ENCODE measurements around the gene ITPKB.

ITPKB gene

DNA sequence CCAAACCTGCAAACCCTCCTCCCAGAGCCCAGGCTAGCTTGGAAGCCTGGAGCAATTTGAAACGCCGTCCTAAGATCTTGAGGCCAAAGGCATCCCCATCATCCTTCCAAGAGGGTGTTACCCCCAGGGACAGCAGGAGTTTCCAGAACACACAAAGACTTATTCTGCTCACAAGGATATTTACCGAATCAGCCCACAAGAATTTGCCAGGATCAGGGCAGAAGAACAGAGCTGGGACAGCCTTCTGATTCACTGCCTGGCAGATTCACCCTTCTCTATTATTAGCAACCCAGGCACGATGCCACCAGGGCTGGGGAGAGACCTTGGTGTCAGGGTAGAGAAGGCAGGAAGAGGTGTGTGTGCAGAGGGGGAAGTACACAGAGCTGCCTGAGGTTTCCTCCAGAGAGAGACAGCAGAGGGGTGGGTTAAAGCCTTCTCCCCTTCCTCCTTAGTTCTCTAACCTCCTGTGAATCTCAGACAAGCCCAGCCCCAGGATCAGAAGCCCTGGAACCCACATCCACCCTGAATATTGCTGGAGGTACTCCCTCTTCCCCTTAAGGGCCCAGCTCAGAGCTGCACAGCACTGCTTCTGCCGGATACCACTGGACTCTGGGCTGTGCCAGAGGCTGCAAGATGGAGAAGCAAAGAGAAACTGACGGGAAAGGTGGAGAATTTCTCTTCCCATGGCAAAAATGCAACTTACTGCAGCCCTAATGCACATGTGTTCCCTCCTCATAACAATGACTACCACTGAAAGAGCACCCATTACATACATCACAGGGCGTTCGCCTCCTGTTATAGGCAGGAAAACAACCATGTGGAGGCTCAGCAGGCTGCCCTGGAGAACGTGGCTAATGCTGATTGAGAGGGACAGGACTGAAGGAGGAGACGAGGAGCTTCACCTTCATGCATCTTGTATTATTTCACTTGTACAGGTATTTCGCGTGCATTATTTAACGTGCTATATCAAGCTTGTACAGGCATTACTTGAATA, 61.8 kb downstream of the ITPKB start:
- FAIRE-seq (peak; percentile 83), DNase-seq (ENCODE audit: insufficient read length, low spot score) (no peak)
- TF ChIP-seq POU2F2 (IDR thresholded peaks at IDR 0.05; ENCODE audit: low read depth, low read length) (no peak), SPI1 (IDR thresholded peaks at IDR 0.05; ENCODE audit: low read depth, low read length) (0 out of 2 replicates have a peak, but pooled peaks have one; percentile 6)

- FAIRE-seq (no peak), DNase-seq (ENCODE audit: insufficient read length, low spot score) (no peak)
- TF ChIP-seq SPI1 (IDR thresholded peaks at IDR 0.05; ENCODE audit: low read depth, low read length) (peak; percentile 74), TAF1 (IDR thresholded peaks at IDR 0.05; ENCODE audit: low read depth, low read length) (no peak)
These were observed 62.7 kb downstream of the ITPKB start for GRCh38 chr1:226676381-226676780.

DNA sequence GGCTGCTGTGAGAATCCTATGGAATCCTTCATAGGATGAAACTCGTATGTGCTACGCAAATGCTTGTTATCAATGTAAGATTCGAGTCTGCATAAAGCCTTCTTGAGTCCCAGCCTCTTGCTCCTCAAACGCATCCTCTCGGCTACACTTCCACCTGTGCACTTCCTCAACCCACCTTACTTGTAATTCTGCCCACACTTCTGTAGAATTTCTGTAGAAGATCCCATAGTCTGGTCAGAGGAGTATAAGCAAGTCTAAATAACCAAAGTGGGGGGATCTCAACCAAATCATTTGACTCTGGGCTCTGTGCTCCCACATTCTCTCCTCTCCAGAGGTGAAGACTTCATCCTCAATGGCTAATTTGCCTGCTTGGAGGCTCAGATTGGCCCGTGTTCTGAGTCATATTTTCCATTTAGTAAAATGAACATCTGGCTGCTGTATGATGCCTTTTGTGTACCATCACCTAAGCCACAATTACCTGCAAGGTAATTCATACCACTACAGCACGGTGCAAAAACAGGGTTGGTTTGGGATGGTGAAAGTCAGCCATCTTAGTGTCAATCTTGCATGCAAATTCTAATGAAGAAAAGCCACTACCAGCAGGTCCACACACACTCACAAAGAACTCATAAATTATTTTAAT, 63.2 kb downstream of the ITPKB start:
- TF ChIP-seq POLR2AphosphoS5 (IDR thresholded peaks at IDR 0.05; ENCODE audit: low read depth, low read length) (no peak), TAF1 (IDR thresholded peaks at IDR 0.05; ENCODE audit: low read depth, low read length) (no peak), POU2F2 (IDR thresholded peaks at IDR 0.05; ENCODE audit: low read depth, low read length) (0 out of 2 replicates have a peak, but pooled peaks have one; percentile 45), POLR2A (IDR thresholded peaks at IDR 0.05; ENCODE audit: low read depth, low read length) (no peak), PAX5 (IDR thresholded peaks at IDR 0.05; ENCODE audit: insufficient read depth, low read length, severe bottlenecking) (no peak), SPI1 (IDR thresholded peaks at IDR 0.05; ENCODE audit: low read depth, low read length) (peak; percentile 55)
- FAIRE-seq = peak; percentile 85
- DNase-seq (ENCODE audit: insufficient read length, low spot score) = no peak

- DNase-seq (ENCODE audit: insufficient read length, low spot score) (peak; percentile 63), FAIRE-seq (peak; percentile 48)
- no peak for TF ChIP-seq PAX5 (IDR thresholded peaks at IDR 0.05; ENCODE audit: insufficient read depth, low read length, severe bottlenecking)
- peak; percentile 84 for TF ChIP-seq SPI1 (IDR thresholded peaks at IDR 0.05; ENCODE audit: low read depth, low read length)
These were observed 64.0 kb downstream of the ITPKB start for GRCh38 chr1:226674892-226675714.

DNA sequence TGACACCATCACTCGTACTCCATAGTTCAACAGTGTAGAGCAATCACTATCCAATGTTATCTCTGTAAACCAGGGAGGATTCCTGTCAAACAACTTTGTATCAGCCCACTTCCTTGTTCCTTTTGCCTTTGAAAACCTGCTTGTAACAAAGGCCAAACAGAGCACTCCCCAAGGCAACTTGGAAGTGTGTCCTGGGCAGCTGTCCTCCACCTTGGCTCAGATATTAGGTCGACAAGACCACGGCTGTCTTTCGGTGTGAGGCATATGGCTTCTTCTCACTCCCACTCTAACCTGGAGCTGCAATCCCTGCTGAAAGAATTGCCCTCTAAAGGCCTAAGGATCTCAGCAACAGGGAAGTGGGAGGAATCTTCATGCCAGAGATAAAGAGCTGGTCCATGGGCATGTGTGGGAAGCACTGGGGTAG, 66.7 kb downstream of the ITPKB start:
- TF ChIP-seq POU2F2 (IDR thresholded peaks at IDR 0.05; ENCODE audit: low read depth, low read length) (no peak), TAF1 (IDR thresholded peaks at IDR 0.05; ENCODE audit: low read depth, low read length) (no peak), SPI1 (IDR thresholded peaks at IDR 0.05; ENCODE audit: low read depth, low read length) (no peak), POLR2A (IDR thresholded peaks at IDR 0.05; ENCODE audit: low read depth, low read length) (no peak), POLR2AphosphoS5 (IDR thresholded peaks at IDR 0.05; ENCODE audit: low read depth, low read length) (no peak), PAX5 (IDR thresholded peaks at IDR 0.05; ENCODE audit: insufficient read depth, low read length, severe bottlenecking) (no peak)
- no peak for FAIRE-seq
- no peak for DNase-seq (ENCODE audit: insufficient read length, low spot score)

DNA sequence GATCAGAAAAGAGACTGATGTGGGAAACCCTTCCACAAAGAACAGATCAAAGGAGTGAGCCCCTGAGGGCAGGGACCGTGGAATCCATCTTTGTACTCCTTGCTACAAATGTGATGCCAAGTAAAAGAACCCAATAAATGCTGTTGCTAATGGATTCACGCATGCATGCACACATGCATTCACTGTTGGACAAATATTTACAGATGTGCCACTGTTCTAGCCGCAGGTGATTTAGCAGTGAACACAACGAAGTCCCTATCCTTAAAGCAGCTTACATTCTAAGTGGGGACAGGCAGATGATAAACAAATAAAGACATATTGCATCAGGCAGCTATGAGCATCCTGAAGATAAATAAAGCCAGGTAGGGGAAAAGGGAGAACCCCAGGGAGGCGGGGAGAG, 67.8 kb downstream of the ITPKB start:
- TF ChIP-seq PAX5 (IDR thresholded peaks at IDR 0.05; ENCODE audit: insufficient read depth, low read length, severe bottlenecking) = no peak
- no peak for TF ChIP-seq POLR2A (IDR thresholded peaks at IDR 0.05; ENCODE audit: low read depth, low read length)
- no peak for TF ChIP-seq SPI1 (IDR thresholded peaks at IDR 0.05; ENCODE audit: low read depth, low read length)
- no peak for TF ChIP-seq POU2F2 (IDR thresholded peaks at IDR 0.05; ENCODE audit: low read depth, low read length)
- TF ChIP-seq TAF1 (IDR thresholded peaks at IDR 0.05; ENCODE audit: low read depth, low read length) = no peak
- TF ChIP-seq POLR2AphosphoS5 (IDR thresholded peaks at IDR 0.05; ENCODE audit: low read depth, low read length) = no peak
- no peak for DNase-seq (ENCODE audit: insufficient read length, low spot score)
- no peak for FAIRE-seq

GRCh38 chr1:226670073-226670472, 69.0 kb downstream of the ITPKB start:
- TF ChIP-seq TAF1 (IDR thresholded peaks at IDR 0.05; ENCODE audit: low read depth, low read length) (no peak), SPI1 (IDR thresholded peaks at IDR 0.05; ENCODE audit: low read depth, low read length) (no peak), POLR2A (IDR thresholded peaks at IDR 0.05; ENCODE audit: low read depth, low read length) (no peak), POLR2AphosphoS5 (IDR thresholded peaks at IDR 0.05; ENCODE audit: low read depth, low read length) (no peak), PAX5 (IDR thresholded peaks at IDR 0.05; ENCODE audit: insufficient read depth, low read length, severe bottlenecking) (no peak), POU2F2 (IDR thresholded peaks at IDR 0.05; ENCODE audit: low read depth, low read length) (no peak)
- DNase-seq (ENCODE audit: insufficient read length, low spot score) (no peak), FAIRE-seq (no peak)

GRCh38 chr1:226668173-226668560, 70.9 kb downstream of the ITPKB start:
- DNase-seq (ENCODE audit: insufficient read length, low spot score) (no peak), FAIRE-seq (no peak)
- TF ChIP-seq POLR2AphosphoS5 (IDR thresholded peaks at IDR 0.05; ENCODE audit: low read depth, low read length) (no peak), POU2F2 (IDR thresholded peaks at IDR 0.05; ENCODE audit: low read depth, low read length) (no peak), PAX5 (IDR thresholded peaks at IDR 0.05; ENCODE audit: insufficient read depth, low read length, severe bottlenecking) (no peak), SPI1 (IDR thresholded peaks at IDR 0.05; ENCODE audit: low read depth, low read length) (no peak), POLR2A (IDR thresholded peaks at IDR 0.05; ENCODE audit: low read depth, low read length) (no peak), TAF1 (IDR thresholded peaks at IDR 0.05; ENCODE audit: low read depth, low read length) (no peak)

- TF ChIP-seq POU2F2 (IDR thresholded peaks at IDR 0.05; ENCODE audit: low read depth, low read length) (no peak), SPI1 (IDR thresholded peaks at IDR 0.05; ENCODE audit: low read depth, low read length) (no peak), POLR2A (IDR thresholded peaks at IDR 0.05; ENCODE audit: low read depth, low read length) (no peak), POLR2AphosphoS5 (IDR thresholded peaks at IDR 0.05; ENCODE audit: low read depth, low read length) (no peak), TAF1 (IDR thresholded peaks at IDR 0.05; ENCODE audit: low read depth, low read length) (no peak), PAX5 (IDR thresholded peaks at IDR 0.05; ENCODE audit: insufficient read depth, low read length, severe bottlenecking) (no peak)
- FAIRE-seq (no peak), DNase-seq (ENCODE audit: insufficient read length, low spot score) (no peak)
These were observed 72.4 kb downstream of the ITPKB start for GRCh38 chr1:226666692-226667091.

All from GM12891 (cell line).